Thyroid gland (tissue), 4 donors: ENCODE results near the gene TMPRSS6.

Experiments used
- POLR2A ChIP-seq, 2 donors: fragments of 450-650 bp; IDR thresholded peaks; one replicate each; pipeline ENCODE4 v1.6.1; 2017; ENCODE audit warnings: antibody characterized with exemption in 2 of 2, mild to moderate bottlenecking in 2 of 2, moderate library complexity in 1 of 2
- TF ChIP-seq, protein P1 (sequence below), 6 experiments: fragments of 200-600 bp in 3 of 6; fragments of 450-650 bp in 3 of 6; sonication (generic) in 3 of 6; IDR thresholded peaks; one replicate each; pipeline ENCODE4 v1.5.1; 2016 to 2019; ENCODE audit warnings: antibody characterized with exemption in 6 of 6, mild to moderate bottlenecking in 2 of 6, inconsistent platforms in 1 of 6, moderate library complexity in 1 of 6

DNA sequence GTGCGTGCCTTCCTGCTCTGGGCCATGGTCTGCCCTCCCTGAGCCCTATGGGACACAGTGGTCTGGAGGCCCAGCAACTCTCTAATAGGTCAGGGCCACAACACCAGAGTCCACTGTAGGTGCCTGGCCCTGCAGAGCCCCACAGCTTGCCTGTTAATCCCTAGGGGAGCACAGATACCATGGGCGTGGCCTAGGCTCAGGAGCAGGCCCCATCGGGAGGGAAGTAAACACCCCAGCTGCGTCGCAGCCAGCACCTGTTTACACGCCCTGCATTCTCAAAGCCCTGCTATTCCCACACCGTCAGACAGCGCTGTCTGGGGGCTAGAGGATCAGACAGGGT lies 55.5 kb downstream of the TMPRSS6 start:
- TF ChIP-seq POLR2A (IDR thresholded peaks at IDR 0.05) = no peak
- TF ChIP-seq, protein P1, sequence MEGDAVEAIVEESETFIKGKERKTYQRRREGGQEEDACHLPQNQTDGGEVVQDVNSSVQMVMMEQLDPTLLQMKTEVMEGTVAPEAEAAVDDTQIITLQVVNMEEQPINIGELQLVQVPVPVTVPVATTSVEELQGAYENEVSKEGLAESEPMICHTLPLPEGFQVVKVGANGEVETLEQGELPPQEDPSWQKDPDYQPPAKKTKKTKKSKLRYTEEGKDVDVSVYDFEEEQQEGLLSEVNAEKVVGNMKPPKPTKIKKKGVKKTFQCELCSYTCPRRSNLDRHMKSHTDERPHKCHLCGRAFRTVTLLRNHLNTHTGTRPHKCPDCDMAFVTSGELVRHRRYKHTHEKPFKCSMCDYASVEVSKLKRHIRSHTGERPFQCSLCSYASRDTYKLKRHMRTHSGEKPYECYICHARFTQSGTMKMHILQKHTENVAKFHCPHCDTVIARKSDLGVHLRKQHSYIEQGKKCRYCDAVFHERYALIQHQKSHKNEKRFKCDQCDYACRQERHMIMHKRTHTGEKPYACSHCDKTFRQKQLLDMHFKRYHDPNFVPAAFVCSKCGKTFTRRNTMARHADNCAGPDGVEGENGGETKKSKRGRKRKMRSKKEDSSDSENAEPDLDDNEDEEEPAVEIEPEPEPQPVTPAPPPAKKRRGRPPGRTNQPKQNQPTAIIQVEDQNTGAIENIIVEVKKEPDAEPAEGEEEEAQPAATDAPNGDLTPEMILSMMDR (IDR thresholded peaks at IDR 0.05) = no peak
